Measurements from ENCODE around the gene SEMA4D. TPM values are rescaled to one million over a fixed set of nuclear protein-coding genes. Genes with fewer than 3 reads are reported as not detected.

The SEMA4D gene
- polyA plus RNA-seq, 5 donors = 20.9 to 26.7 (median 21.4) TPM

GRCh38 chr9:89413963-89414638 is 83.8 kb downstream of the SEMA4D start:
- no peak for DNase-seq

GRCh38 chr9:89412951-89413350 is 85.0 kb downstream of the SEMA4D start:
- no peak for DNase-seq

GRCh38 chr9:89412541-89412940 is 85.4 kb downstream of the SEMA4D start:
- no peak for DNase-seq

- no peak for DNase-seq
Measured at GRCh38 chr9:89411759-89412158, 86.2 kb downstream of the SEMA4D start.

GRCh38 chr9:89410641-89411350 is 87.1 kb downstream of the SEMA4D start:
- DNase-seq = no peak

- DNase-seq = no peak
Measured at GRCh38 chr9:89410022-89410421, 87.9 kb downstream of the SEMA4D start.

- no peak for DNase-seq
Measured at GRCh38 chr9:89409466-89409865, 88.4 kb downstream of the SEMA4D start.

GRCh38 chr9:89408628-89409101 is 89.2 kb downstream of the SEMA4D start:
- no peak for DNase-seq

GRCh38 chr9:89407070-89407469 is 90.8 kb downstream of the SEMA4D start:
- DNase-seq = no peak

- DNase-seq = peak in 1 of 2 donors; percentile 7
Measured at GRCh38 chr9:89405826-89406225, 92.1 kb downstream of the SEMA4D start.

GRCh38 chr9:89404074-89404473 is 93.8 kb downstream of the SEMA4D start:
- no peak for DNase-seq

- no peak for DNase-seq
Measured at GRCh38 chr9:89402695-89403427, 95.1 kb downstream of the SEMA4D start.

- DNase-seq = no peak
Measured at GRCh38 chr9:89400403-89401116, 97.4 kb downstream of the SEMA4D start.

GRCh38 chr9:89398621-89399020 is 99.3 kb downstream of the SEMA4D start:
- no peak for DNase-seq

GRCh38 chr9:89397471-89397870 is 100.4 kb downstream of the SEMA4D start:
- DNase-seq = no peak

- DNase-seq = no peak
Measured at GRCh38 chr9:89395931-89396710, 101.8 kb downstream of the SEMA4D start.

- DNase-seq = no peak
Measured at GRCh38 chr9:89394412-89394811, 103.5 kb downstream of the SEMA4D start.

- no peak for DNase-seq
Measured at GRCh38 chr9:89391585-89391984, 106.3 kb downstream of the SEMA4D start.

- DNase-seq = no peak
Measured at GRCh38 chr9:89390578-89391116, 107.3 kb downstream of the SEMA4D start.

GRCh38 chr9:89390068-89390555 is 107.8 kb downstream of the SEMA4D start:
- no peak for DNase-seq

- DNase-seq = no peak
Measured at GRCh38 chr9:89388868-89389177, 109.1 kb downstream of the SEMA4D start.

Data from right lung (tissue), 5 donors.